GM20431 (cell line): Measurements from ENCODE around the gene PPP3R2.
"Not testable (repeated sequence)": the region's sequence is repeated elsewhere in the genome, so short reads cannot be mapped to it uniquely, and the experiment has no call there.

ENCODE experiments used
- in situ Hi-C: fragments of 300-500 bp; cut with MseI, MboI; formaldehyde crosslinking; loops from one replicate; pipeline ENCODE4 v1.15.0; 2020; ENCODE audit warnings: low sequenced_read_pairs; ENCODE audit not compliant: unreplicated experiment

Gene PPP3R2

DNA sequence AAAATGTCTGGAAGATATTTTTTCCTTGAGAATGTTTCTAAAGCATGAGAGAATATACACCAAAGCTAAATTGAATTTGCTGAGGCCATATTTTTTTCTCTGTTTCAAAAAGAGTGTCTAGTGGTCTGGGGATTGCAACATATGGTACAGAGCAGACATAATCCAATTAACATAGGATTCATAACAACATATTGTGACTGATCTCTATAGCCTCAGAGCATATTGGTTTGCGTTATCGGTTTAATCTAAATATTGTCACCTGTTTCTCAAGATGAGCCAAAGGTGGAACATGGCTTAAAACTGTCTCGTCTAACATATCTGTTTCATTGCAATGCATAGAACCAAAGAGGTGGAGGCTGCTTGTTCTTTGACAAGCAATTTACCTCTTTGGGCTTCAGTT lies 3.9 kb downstream of the PPP3R2 start:
- in situ Hi-C loops, result no loop called here

DNA sequence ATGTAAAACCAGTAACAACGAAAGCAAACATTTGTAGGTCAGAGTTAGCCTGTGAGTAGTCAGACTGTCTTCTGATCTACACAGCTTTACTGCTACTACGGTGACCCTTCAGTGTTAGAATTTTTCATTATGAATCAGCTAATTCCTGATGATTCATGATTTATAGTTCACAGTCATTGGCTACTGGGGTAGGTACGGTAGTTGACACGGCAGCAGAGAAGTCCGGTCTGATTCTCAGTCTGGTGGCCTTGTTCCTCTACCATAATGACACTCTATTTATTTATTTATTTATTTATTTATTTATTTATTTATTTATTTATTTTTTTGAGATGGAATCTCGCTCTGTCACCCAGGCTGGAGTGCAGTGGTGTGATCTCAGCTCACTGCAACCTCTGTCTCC lies 4.7 kb downstream of the PPP3R2 start:
- in situ Hi-C loops, result not testable (repeated sequence)

DNA sequence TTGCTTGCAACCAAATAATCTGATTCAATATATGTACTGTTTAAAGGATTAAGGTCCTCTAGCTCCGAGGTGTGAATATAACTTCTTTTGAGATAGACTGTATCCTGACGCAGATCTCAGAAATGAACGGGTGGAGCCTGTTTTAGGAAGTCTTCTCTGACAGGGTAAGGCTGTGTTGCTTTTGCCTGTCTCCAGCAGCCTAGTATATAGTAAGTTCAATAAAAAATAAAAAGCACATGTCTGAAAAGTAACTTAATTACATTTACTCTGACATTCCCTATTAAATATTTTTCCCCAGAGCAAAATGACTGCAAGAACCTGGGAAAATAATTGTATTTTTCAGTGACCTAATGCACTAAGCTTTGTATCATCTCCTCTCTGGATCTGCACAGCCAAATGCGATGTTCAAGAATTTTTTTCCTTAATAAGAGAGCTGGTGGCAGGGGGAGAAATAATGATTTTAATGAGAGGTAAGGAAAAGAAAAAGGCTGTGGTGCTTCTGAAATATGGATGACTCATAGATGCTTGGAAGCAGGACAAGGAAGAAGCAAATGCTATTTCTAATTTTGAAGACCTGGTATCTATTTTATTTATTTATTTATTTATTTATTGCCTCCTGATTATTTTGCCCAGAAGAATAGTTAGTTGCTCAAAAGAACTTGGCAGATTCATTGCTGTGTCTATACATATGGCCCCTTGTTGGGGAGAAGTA lies 7.3 kb downstream of the PPP3R2 start:
- in situ Hi-C loops, result no loop called here

- in situ Hi-C loops, result no loop called here
Observed at GRCh38 chr9:101586651-101587050, 8.1 kb downstream of the PPP3R2 start.

- in situ Hi-C loops, result no loop called here
Observed at GRCh38 chr9:101585740-101586139, 9.0 kb downstream of the PPP3R2 start.

DNA sequence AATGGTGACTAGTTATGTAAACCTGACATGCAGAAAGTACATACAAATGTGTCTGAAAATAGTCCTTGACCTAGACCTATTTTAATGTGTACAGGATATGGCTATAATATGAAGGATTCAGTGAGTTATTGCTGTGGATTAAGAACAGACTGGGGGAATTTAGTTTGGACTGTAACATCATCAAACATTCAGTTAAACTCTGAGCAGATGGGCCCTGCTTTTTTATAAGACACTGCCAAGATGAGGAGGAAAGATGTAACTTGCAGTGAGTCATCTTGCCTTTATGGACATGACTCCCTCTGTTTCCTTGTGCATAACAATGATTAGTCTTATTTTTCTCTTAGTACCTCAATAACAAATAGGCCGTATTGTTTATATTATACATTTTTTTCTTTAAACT lies 12.2 kb downstream of the PPP3R2 start:
- in situ Hi-C loops, result no loop called here

GRCh38 chr9:101579711-101580545 lies 14.8 kb downstream of the PPP3R2 start:
- in situ Hi-C loops, result no loop called here

DNA sequence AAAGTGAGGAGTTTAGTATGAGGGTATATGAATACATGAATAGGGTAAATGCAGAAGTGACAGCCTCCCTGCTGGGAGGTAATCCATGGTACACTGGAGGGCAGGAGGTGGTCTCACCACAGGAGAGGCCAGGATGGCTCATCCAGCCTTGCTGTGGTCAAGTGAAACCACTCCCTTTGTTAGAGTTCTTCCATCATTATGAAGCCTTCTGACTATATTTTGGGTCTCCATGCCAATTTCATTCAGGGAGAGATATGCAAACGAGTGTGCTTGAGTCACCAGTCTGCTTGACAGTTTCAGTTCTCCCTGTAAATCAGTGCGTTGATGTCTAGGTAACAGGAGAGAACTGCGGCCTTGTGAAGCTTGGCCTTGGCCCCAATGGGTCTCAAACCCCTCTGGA lies 16.4 kb downstream of the PPP3R2 start:
- in situ Hi-C loops, result no loop called here

DNA sequence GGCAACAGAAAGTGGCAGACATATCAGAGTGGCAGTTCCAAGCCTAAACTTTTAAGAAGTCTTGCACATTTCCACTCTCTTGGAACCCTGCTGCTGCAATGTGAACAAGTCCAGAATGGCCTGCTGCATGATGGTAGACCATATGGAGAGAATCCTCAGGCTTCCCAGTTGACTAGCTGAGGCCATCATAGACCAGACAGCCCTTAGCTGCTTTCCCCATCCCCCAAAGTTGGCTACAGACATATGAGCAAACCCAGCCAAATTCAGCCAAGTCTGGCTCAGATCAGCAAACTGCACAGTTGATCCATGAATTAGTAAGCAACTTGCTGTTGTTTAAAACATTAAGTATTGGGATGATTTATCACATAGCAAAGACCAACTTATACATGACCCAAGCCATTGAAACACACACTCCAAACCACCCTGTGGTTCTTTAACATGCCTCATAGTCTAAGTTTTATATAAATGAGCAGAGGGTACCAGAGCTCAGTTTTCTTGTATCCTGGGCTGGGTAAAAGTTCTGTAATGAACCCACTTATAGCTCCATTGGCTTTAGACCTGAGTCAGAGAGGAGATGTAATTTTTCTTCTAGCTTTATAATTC lies 19.9 kb downstream of the PPP3R2 start:
- in situ Hi-C loops, result no loop called here

DNA sequence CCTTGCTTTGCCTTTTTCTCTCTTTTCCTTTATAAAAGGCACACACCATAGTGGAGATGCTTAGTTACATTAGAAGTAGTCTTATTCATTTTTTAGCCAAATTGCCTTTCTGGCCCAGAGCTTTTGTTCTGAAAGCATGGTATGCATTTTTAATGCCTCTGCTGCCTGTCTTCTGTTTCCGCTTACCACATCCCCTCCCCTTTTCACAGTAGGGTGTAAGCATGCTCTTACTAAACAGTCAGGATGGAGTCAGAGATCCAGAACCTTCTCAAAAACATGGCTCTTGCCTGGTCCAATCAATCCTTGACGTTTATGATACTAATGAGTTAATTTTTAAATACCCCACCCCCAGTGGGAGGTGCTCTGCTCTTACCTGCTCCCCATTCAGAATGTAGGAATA lies 22.5 kb downstream of the PPP3R2 start:
- in situ Hi-C loops, result no loop called here

DNA sequence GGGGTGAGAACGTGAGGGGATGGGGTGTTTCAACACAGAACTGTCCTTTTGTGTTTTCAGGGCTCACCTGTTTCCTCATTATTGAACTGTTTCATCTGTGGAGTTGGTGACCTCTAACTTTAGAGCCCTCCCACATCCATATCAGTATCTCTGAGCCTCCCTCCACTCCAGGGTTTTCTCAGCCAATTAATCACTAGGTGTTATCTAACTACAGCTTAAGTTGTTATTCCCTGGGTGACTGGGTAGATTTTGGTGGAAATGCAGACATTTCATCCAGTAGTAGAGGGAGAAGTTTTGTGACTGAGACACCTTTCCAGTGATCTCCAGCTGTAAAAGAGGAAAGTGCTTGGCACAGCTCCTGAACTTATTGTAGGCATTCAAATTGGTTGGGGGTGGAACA lies 23.7 kb downstream of the PPP3R2 start:
- in situ Hi-C loops, result no loop called here

DNA sequence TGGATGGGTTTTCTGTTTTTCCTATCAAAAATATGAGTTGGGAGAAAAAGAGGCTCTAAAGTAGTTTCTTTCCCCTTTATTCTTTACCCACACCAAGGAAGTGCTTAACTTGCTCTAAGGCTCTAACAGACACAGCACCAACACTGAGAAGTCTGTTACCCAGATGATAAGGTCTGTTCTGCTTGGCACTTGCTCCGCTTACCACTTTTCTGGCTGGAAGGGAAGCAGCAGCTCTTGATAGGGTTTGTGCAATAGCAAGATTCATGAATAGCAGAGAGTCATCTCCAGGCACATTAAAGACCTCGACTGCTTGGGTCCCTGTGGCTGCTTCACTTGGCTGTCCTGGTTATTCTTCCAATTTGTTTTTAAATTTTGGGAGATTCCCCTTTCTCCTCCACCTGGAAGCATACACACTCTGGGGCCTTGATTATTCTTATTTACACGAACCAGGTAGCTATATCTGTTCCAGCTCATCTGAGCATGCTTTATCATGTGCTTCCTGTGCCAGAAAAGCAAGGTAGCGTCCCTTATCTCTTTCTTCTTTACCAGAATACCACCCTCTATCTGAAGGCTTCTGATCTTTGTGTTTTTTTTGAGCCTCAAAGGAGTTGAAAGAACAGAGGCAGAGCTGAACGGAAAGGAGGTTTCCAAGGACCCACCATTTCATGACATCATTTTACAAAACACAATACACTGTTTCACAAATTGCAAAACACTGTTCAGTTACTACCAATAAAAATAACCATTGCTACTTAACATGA lies 24.8 kb downstream of the PPP3R2 start:
- in situ Hi-C loops, result no loop called here

GRCh38 chr9:101567725-101568350 lies 26.9 kb downstream of the PPP3R2 start:
- in situ Hi-C loops, result no loop called here

GRCh38 chr9:101566904-101567724 lies 27.7 kb downstream of the PPP3R2 start:
- in situ Hi-C loops, result no loop called here

DNA sequence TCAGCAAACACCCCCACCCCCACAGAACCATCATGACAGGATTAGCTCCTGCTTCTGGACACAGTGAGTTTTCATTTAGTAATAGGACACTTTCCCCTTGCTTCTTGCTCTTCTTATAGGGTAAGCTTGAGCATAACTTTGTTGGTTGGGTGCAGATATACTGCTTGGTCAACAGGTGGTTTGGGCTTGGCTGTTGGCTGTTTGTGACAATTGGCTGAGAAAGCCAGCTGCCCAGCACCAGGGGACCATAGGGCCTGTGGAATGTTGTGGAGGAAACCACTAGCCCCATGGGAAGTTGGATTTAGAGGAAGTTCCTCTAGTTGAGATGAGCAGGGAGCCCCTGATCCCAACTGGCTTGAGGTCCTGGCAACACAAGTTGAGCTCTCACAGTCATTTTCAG lies 30.5 kb downstream of the PPP3R2 start:
- in situ Hi-C loops, result no loop called here

GRCh38 chr9:101562966-101563365 lies 31.8 kb downstream of the PPP3R2 start:
- in situ Hi-C loops, result no loop called here

- in situ Hi-C loops, result no loop called here
Observed at GRCh38 chr9:101561740-101562139, 33.0 kb downstream of the PPP3R2 start.

DNA sequence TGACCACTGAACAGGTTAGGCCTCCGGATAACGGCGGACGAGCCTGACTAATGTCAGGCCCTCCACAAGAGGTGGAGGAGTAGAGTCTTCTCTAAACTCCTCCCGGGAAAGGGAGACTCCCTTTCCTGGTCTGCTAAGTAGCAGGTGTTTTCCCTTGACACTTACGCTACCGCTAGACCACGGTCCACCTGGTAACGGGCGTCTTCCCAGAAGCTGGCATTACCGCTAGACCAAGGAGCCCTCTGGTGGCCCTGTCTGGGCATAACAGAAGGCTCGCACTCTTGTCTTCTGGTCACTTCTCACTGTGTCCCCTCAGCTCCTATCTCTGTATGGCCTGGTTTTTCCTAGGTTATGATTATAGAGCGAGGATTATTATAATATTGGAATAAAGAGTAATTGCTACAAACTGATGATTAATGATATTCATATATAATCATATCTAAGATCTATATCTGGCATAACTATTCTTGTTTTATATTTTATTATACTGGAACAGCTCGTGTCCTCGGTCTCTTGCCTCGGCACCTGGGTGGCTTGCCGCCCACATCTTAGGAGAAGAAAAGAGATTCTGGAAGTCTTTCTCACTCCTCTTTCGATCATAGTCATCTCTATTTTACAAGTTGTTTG lies 45.2 kb downstream of the PPP3R2 start:
- in situ Hi-C loops, result not testable (repeated sequence)
